CD4-positive, alpha-beta T cell treated with Interleukin-12 subunit alpha and Interleukin-12 subunit beta, for 1 hour (primary cell): Measurements from ENCODE around the gene ZBED1.

Experiments used
- DNase-seq: peaks from one replicate; pipeline ENCODE4 v3.0.0-alpha.2; 2020

ZBED1 gene

DNA sequence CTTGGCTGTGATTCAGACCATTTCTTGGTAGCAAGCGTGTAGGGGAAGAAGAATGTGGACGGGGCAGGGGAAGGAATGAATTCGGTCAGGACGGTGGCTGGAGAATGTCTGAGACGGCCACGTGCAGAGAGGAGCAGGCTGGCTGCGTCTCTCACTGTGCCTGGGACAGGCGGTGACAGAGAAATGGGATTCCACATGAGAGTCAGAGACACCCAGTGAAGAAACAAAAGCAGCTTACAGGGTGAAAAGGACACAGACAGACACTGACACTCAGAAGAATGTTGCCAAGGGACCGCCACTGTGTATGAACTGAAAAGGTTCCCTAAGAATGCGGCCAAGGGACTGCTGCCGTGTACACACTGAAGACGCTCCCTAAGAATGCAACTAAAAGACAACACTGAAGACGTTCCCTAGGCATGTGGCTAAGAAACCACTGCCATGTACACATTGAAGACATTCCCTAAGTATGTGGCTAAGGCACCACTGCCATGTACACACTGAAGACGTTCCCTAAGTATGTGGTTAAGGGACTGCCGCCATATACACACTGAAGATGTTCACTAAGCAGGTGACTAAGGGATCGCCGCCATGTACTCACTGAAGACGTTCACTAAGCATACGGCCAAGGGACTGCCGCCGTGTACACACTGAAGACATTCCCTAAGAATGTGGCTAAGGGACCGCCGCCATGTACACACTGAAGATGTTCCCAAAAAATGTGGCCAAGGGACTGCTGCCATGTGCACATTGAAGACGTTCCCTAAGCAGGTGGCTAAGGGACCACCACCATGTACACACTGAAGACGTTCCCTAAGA is 49.1 kb downstream of the ZBED1 start:
- no peak for DNase-seq

DNA sequence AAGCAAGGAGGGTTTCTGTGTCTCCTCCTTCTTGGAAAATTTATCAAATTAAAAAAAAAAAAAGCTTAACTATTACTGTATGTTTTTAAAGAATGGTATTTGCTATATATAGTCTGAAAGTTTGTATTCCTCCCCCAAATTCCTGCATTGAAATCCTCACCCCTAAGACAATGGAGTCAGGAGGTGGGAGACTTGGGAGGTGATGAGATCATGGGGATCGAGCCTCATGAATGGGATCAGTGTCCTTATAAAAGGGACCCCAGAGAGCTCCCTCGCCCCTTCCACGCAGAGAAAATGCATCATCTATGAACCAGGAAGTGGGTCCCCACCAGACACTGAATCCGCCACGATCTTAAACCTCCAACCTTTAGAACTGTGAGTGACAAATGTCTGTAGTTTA is 50.1 kb downstream of the ZBED1 start:
- DNase-seq = no peak

DNA sequence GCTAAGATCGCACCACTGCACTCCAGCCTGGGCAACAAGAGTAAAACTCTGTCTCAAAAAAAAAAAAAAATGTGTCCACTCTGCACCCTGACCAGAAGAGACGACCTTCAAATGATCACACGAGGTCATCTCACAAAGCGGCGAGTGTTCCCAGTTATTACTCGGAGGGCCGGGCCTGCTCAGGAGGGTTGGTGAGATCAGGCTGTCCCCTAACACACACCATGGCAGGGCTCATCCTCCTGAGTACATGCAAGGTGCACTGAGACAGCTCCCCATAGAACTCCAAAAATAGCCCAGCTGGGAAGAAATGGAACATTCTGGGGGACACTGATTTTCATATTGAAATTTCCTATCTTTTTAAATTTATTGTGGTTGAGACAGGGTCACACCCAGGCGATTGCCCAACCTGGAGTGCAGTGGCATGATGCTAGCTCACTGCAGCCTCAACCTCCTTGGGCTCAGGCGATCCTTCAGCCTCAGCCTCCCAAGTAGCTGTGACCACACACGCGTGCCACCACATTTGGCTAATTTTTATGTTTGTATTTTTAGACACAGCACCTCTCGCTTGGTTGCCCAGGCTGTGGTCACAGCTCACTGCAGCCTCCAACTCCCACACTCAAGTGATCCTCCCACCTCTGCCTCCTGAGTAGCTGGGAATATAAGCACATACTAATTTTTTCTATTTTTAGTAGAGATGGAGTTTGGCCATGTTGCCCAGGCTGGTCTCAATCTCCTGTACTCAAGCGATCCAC is 51.5 kb downstream of the ZBED1 start:
- DNase-seq = no peak

DNA sequence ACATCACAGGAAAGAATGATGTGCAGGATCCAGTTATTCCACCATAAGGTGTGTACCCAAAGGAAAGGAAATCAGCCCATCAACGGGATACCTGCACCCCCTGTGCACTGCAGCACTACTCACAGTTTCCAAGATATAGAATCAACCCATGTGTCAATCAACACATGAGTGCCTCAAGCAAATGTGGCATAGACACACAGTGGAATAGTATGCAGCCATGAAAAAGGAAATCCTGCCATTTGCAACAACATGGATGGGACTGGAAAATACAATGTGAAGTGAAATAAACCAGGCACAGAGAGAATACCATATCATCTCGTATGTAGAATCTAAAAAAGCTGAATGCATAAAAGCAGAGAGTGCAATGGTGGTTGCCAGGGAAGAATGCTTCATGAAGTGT is 53.3 kb downstream of the ZBED1 start:
- DNase-seq = no peak

DNA sequence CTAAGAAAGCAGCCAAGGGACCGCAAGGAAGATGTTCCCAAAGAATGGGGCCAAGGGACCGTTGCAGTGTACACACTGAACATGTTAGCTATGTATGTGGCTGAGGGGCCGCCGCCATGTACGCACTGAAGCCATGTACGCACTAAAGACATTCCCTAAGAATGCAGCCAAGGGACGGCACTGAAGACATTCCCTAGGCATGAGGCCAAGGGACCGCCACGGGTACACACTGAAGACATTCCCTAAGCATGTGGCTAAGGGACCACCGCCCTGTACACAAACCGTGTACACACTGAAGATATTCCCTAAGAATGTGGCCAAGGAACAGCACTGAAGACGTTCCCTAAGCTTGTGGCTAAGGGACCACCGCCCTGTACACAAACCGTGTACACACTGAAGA is 54.0 kb downstream of the ZBED1 start:
- DNase-seq = no peak

DNA sequence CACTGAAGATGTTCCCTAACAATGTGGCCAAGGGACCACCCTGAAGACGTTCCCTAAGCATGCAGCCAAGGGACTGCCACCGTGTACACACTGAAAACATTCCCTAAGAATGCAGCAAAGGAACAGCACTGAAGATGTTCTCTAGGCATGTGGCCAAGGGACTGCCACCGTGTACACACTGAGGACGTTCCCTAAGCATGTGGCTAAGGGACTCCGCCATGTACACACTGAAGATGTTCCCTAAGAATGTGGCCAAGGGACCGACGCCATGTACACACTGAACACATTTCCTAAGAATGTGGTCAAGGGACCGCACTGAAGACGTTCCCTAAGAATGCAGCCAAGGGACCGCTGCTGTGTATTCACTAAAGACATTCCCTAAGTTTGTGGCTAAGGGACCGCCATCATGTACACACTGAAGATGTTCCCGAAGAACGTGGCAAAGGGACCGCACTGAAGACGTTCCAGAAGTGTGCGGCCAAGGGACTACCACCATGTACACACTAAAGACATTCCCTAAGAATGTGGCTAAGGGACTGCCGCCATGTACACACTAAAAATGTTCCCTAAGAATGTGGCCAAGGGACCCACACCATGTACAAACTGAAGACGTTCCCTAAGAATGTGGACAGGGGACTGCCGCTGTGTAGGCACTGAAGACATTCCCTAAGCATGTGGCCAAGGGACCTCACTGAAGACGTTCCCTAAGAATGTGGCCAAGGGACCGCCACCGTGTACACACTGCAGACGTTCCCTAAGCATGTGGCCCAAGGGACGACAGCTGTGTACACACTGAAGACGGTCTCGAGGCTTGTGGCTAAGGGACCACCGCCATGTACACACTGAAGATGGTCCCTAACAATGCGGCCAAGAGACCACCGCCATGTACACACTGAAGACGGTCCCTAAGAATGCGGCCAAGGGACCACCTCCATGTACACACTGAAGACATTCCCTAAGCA is 54.8 kb downstream of the ZBED1 start:
- no peak for DNase-seq

DNA sequence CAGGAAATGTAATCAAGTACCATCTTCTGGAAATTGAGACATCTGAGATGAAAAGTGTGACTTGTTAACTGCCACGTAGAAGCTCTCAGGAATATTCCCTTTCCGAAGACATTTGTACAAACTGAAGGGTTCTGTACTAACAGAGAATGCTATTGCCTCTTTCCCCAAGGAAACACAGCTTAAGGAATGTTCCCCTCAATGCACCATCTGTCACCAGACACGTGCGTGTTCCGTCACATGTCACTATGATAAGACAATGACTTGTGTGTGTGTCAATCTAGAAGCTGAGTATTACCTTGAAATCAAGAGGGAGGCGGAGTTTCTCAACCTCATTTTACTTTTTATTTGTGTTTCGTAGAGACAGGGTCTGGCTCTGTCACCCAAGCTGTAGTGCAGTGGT is 58.1 kb downstream of the ZBED1 start:
- DNase-seq = no peak

DNA sequence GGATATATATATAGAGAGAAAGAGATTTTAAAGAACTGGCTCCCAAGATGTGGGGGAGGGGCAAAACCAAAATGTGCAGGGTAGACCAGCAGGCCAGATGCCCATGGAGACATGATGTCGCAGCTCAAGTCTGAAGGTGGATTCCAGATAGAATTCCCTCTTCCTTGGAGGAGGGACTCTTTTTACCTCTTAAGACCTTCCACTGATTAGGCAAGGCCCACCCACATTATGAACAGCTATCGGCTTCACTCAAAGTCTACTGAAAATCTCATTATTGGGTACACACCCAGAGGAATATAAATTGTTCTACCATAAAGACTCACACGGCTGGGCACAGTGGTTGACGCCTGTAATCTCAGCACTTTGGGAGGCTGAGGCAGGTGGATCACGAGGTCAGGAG is 59.3 kb downstream of the ZBED1 start:
- no peak for DNase-seq

DNA sequence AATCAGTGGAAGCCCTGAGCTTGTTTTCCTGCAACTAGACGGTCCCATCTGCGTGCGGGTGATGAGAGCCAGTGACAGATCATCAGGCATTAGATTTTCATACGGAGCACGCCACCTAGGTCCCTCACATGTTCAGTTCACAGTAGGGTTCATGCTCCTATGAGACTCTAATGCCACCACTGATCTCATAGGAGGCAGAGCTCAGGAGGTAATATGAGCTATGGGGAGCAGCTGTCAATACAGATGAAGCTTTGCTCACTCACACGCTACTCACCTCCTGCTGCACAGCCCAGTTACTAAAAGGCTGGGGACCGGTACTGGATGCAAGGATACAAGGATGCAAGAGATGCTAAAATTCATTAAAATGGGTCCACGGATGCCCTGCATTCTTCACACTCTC is 61.2 kb downstream of the ZBED1 start:
- DNase-seq = no peak
